A549 treated with dexamethasone at 1 μM for 4 hours (cell line): ENCODE measurements around the gene MRPL24. TPM values are rescaled to one million over a fixed set of nuclear protein-coding genes. Genes with fewer than 3 reads are reported as not detected.

Experiments
- total RNA-seq: library from RNA; stranded (reverse); fragments of 200-300 nt; extraction: Qiagen RNA extraction; gene quantifications from 5 replicates; pipeline ENCODE4 v1.2.3, GENCODE V29; 2022

MRPL24 gene
- total RNA-seq, result 189 to 212 TPM (median 200 TPM) in 5 replicates

GRCh38 chr1:156740741-156741480 lies at the start of gene MRPL24:
MRPL24 (minus strand) TSS chr1:156741088; CDS start chr1:156738704, 2,384 bp downstream.

GRCh38 chr1:156767101-156767878 lies 26.4 kb upstream of the MRPL24 start, which contains the start of gene PRCC:
PRCC (plus strand) TSS chr1:156767535; CDS start chr1:156767772, 237 bp downstream.

GRCh38 chr1:156751451-156751756 lies 10.5 kb upstream of the MRPL24 start, which contains the start of gene HDGF:
HDGF (minus strand) TSS chr1:156751675; CDS start chr1:156751429, 246 bp downstream.

GRCh38 chr1:156728599-156729462 lies 12.1 kb downstream of the MRPL24 start, which contains the start of gene ISG20L2:
ISG20L2 (minus strand) TSS chr1:156728766; CDS start chr1:156727652, 1,114 bp downstream.

GRCh38 chr1:156727926-156728598 lies 12.8 kb downstream of the MRPL24 start, which contains the start of gene METTL25B:
METTL25B (plus strand) TSS chr1:156728469; CDS start chr1:156729105, 636 bp downstream.

GRCh38 chr1:156705321-156705917 lies 35.5 kb downstream of the MRPL24 start, which contains the start of gene CRABP2:
CRABP2 (minus strand) TSS chr1:156705583; CDS start chr1:156705446, 137 bp downstream.

Other genes with a start within 250 kb of the MRPL24 start
- gene MEF2D, start 240.3 kb downstream of the MRPL24 start, total RNA-seq, result 19.8 to 38.2 TPM (median 33.5 TPM) in 5 replicates
- 9.2 to 20.0 TPM (median 17.9 TPM) in 5 replicates for gene IQGAP3, start 168.5 kb downstream of the MRPL24 start, total RNA-seq
- gene TTC24, start 161.4 kb downstream of the MRPL24 start, total RNA-seq, result not detected in 5 replicates
- 148 to 167 TPM (median 154 TPM) in 5 replicates for gene NAXE, start 149.3 kb downstream of the MRPL24 start, total RNA-seq
- gene GPATCH4, start 139.6 kb downstream of the MRPL24 start, total RNA-seq, result 63.7 to 88.0 TPM (median 65.8 TPM) in 5 replicates
- gene HAPLN2, start 121.7 kb downstream of the MRPL24 start, total RNA-seq, result 0.09 to 0.46 TPM (median 0.19 TPM) in 5 replicates
- 0.11 to 0.14 TPM in 2 of 5 replicates, not detected in the others for gene BCAN, start 99.0 kb downstream of the MRPL24 start, total RNA-seq
- gene NES, start 63.7 kb downstream of the MRPL24 start, total RNA-seq, result 1.3 TPM in 5 replicates
- gene CRABP2, start 35.5 kb downstream of the MRPL24 start, total RNA-seq, result 7.2 to 11.0 TPM (median 8.9 TPM) in 5 replicates
- 20.9 to 24.1 TPM (median 23.2 TPM) in 5 replicates for gene METTL25B, start 12.6 kb downstream of the MRPL24 start, total RNA-seq
- 40.1 to 53.8 TPM (median 46.0 TPM) in 5 replicates for gene ISG20L2, start 12.3 kb downstream of the MRPL24 start, total RNA-seq
- 423 to 447 TPM (median 444 TPM) in 5 replicates for gene HDGF, start 10.6 kb upstream of the MRPL24 start, total RNA-seq
- 63.4 to 85.5 TPM (median 76.8 TPM) in 5 replicates for gene PRCC, start 26.4 kb upstream of the MRPL24 start, total RNA-seq
- 2.5 to 4.6 TPM (median 3.3 TPM) in 5 replicates for gene SH2D2A, start 75.8 kb upstream of the MRPL24 start, total RNA-seq
- not detected in 5 replicates for gene INSRR, start 118.0 kb upstream of the MRPL24 start, total RNA-seq
- 0.06 to 0.16 TPM (median 0.08 TPM) in 4 of 5 replicates, not detected in the other for gene NTRK1, start 119.8 kb upstream of the MRPL24 start, total RNA-seq
- gene PEAR1, start 152.6 kb upstream of the MRPL24 start, total RNA-seq, result 5.0 to 9.3 TPM (median 6.5 TPM) in 5 replicates
- gene LRRC71, start 179.5 kb upstream of the MRPL24 start, total RNA-seq, result 0.08 to 0.12 TPM (median 0.10 TPM) in 5 replicates